ENCODE results near the gene MGAT5. TPM values are rescaled to one million over a fixed set of nuclear protein-coding genes. Genes with fewer than 3 reads are reported as not detected.

Gene MGAT5
- total RNA-seq, 1 experiment from 2014 or later, result 34.0 TPM

DNA sequence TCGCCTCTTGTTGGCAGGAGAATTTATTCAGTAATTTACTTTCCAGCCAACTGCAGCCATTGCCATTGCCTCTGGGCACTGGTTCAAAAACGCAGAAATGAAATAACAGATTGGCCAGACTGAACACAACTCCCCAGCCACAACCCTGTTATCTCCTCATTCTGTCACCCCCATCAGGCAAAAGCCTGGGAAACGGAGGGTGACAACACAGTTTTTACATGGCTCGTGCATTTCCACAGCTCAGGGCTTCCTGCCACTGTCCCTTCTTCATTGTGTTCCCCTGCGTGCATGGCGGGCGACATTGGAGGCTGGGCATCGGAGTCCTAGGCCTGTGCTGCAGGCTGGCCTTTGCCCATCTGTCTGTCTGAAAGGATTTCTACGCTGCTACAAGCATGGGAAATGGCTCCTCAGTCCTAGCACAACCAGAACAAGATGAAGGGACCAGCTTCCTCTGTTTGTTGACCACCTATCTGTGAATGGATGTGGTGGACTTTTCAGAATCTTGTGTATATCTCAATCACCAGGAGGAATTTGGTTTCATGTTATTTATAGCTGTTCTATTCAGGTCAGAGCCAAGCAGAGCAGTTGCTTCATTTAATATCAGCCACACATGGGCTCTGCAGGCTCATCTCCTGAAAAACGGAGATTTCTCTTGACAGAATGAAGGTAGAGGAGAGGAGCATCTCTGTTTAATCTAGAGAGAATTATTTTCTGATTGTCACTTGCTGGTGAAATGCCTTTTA is 107.0 kb downstream of the MGAT5 start (continued):
- TF ChIP-seq, protein P1, sequence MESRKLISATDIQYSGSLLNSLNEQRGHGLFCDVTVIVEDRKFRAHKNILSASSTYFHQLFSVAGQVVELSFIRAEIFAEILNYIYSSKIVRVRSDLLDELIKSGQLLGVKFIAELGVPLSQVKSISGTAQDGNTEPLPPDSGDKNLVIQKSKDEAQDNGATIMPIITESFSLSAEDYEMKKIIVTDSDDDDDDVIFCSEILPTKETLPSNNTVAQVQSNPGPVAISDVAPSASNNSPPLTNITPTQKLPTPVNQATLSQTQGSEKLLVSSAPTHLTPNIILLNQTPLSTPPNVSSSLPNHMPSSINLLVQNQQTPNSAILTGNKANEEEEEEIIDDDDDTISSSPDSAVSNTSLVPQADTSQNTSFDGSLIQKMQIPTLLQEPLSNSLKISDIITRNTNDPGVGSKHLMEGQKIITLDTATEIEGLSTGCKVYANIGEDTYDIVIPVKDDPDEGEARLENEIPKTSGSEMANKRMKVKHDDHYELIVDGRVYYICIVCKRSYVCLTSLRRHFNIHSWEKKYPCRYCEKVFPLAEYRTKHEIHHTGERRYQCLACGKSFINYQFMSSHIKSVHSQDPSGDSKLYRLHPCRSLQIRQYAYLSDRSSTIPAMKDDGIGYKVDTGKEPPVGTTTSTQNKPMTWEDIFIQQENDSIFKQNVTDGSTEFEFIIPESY (IDR thresholded peaks at IDR 0.05; ENCODE audit: extremely low read depth, insufficient replicate concordance, low read length), result no peak
- TF ChIP-seq ELF1 (IDR thresholded peaks at IDR 0.05; ENCODE audit: borderline replicate concordance, low read depth) (no peak), EGR1 (IDR thresholded peaks at IDR 0.05; ENCODE audit: low read depth) (no peak), JUND (IDR thresholded peaks at IDR 0.05) (no peak)
- TF ChIP-seq, protein P2, sequence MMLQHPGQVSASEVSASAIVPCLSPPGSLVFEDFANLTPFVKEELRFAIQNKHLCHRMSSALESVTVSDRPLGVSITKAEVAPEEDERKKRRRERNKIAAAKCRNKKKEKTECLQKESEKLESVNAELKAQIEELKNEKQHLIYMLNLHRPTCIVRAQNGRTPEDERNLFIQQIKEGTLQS (IDR thresholded peaks at IDR 0.05), result no peak

DNA sequence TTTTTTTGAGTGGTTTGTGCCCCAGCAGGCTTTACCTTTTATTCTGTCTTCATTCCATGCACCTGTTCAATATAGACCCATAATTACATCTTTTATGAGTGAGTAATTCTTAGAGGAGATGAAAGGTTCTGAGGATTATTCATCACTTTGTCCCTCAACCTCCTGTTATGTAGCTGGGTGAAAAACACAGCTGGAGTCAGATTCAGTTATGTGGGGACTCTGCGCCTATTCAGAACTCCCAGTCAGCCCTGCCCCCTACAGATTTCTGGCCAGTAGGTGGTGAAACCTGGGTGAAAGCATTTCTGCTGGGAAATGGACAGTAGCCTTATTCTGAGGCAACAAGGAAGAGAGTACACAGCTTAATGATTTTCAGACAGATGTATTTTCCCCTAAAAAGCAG is 107.8 kb downstream of the MGAT5 start:
- no peak for ATAC-seq
- no peak overlapping the region for H3K27ac ChIP-seq (ENCODE audit: low read depth, low read length)
- no peak for TF ChIP-seq SRF (IDR thresholded peaks at IDR 0.05; ENCODE audit: low read depth)
- TF ChIP-seq, protein P2 (IDR thresholded peaks at IDR 0.05), result no peak
- TF ChIP-seq, protein P1 (IDR thresholded peaks at IDR 0.05; ENCODE audit: extremely low read depth, insufficient replicate concordance, low read length), result no peak
- TF ChIP-seq, protein P3, sequence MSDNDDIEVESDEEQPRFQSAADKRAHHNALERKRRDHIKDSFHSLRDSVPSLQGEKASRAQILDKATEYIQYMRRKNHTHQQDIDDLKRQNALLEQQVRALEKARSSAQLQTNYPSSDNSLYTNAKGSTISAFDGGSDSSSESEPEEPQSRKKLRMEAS (IDR thresholded peaks at IDR 0.05), result no peak
- no peak for TF ChIP-seq ZFX (IDR thresholded peaks at IDR 0.05)
- TF ChIP-seq ELF1 (IDR thresholded peaks at IDR 0.05; ENCODE audit: borderline replicate concordance, low read depth), result no peak
- no peak for TF ChIP-seq EZH2 (IDR thresholded peaks at IDR 0.05)
- no peak for TF ChIP-seq POLR2AphosphoS5 (IDR thresholded peaks at IDR 0.05; ENCODE audit: low read depth, low read length)
- TF ChIP-seq SP1 (IDR thresholded peaks at IDR 0.05; ENCODE audit: low read depth), result no peak
- TF ChIP-seq CBX3 (IDR thresholded peaks at IDR 0.05; ENCODE audit: low read depth), result no peak
- TF ChIP-seq CEBPB (IDR thresholded peaks at IDR 0.05; ENCODE audit: low read depth), result no peak
- no peak for TF ChIP-seq RAD21 (IDR thresholded peaks at IDR 0.05; ENCODE audit: low read depth)
- no peak for TF ChIP-seq EGR1 (IDR thresholded peaks at IDR 0.05; ENCODE audit: low read depth)
- TF ChIP-seq ZNF274 (IDR thresholded peaks at IDR 0.05; ENCODE audit: low read depth, low read length), result no peak
- TF ChIP-seq, protein P4, sequence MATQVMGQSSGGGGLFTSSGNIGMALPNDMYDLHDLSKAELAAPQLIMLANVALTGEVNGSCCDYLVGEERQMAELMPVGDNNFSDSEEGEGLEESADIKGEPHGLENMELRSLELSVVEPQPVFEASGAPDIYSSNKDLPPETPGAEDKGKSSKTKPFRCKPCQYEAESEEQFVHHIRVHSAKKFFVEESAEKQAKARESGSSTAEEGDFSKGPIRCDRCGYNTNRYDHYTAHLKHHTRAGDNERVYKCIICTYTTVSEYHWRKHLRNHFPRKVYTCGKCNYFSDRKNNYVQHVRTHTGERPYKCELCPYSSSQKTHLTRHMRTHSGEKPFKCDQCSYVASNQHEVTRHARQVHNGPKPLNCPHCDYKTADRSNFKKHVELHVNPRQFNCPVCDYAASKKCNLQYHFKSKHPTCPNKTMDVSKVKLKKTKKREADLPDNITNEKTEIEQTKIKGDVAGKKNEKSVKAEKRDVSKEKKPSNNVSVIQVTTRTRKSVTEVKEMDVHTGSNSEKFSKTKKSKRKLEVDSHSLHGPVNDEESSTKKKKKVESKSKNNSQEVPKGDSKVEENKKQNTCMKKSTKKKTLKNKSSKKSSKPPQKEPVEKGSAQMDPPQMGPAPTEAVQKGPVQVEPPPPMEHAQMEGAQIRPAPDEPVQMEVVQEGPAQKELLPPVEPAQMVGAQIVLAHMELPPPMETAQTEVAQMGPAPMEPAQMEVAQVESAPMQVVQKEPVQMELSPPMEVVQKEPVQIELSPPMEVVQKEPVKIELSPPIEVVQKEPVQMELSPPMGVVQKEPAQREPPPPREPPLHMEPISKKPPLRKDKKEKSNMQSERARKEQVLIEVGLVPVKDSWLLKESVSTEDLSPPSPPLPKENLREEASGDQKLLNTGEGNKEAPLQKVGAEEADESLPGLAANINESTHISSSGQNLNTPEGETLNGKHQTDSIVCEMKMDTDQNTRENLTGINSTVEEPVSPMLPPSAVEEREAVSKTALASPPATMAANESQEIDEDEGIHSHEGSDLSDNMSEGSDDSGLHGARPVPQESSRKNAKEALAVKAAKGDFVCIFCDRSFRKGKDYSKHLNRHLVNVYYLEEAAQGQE (IDR thresholded peaks at IDR 0.05; ENCODE audit: low read depth), result no peak

More for the DNA sequence above, 107.8 kb downstream of the MGAT5 start:
- RAD21 ChIA-PET (ENCODE audit: low non-redundant PET in 1 of 2, low total read pairs in 2 of 2, uncharacterized antibody in 2 of 2, unreplicated experiment in 2 of 2), result no interaction called here
- H3K36me3 ChIP-seq (ENCODE audit: control insufficient read depth in 1 of 2, insufficient read depth in 2 of 2, low read length in 2 of 2), result no peaks in the 10 kb centered on the region
- intact Hi-C loops (cut with micrococcal nuclease), result no loop called here
- H3K4me2 ChIP-seq (ENCODE audit: low read length), result no peak overlapping the region
- CTCF ChIA-PET, result no interaction called here
- no peaks in the 10 kb centered on the region for H3K9me3 ChIP-seq (ENCODE audit: control insufficient read depth in 1 of 2, insufficient read depth in 1 of 2, low read depth in 1 of 2, low read length in 2 of 2)
- peaks cover 2 to 5% of the 10 kb centered on the region in 2 experiments; a peak in 2 of 4 replicates for H3K4me1 ChIP-seq (ENCODE audit: control insufficient read depth in 1 of 2, insufficient read depth in 2 of 2, low read length in 2 of 2)
- BruUV-seq (replicated peaks), result no TSS peak
- no peaks in the 10 kb centered on the region for H3K79me2 ChIP-seq (ENCODE audit: insufficient read depth, low read length)
- no peak overlapping the region for H3K9ac ChIP-seq (ENCODE audit: low read length)
- no peaks in the 10 kb centered on the region for H4K20me1 ChIP-seq (ENCODE audit: insufficient read depth)
- no peaks in the 10 kb centered on the region for H3K9me2 ChIP-seq (ENCODE audit: insufficient read depth)
- DNase-seq (ENCODE audit: low read depth, low spot score), result no peak
- no peak overlapping the region for H2AFZ ChIP-seq (ENCODE audit: low read depth, low read length, poor library complexity, severe bottlenecking)
- no peaks in the 10 kb centered on the region for H3K27me3 ChIP-seq (ENCODE audit: insufficient read depth, low read length)
- no peak overlapping the region for H3K4me3 ChIP-seq (replicated peaks in 1 of 2; ENCODE audit: low read depth in 1 of 2, low read length in 2 of 2)
- POLR2A ChIA-PET, result no interaction called here

Measured in HCT116 (cell line).